Measurements from ENCODE around the gene NEK4.

Gene NEK4

DNA sequence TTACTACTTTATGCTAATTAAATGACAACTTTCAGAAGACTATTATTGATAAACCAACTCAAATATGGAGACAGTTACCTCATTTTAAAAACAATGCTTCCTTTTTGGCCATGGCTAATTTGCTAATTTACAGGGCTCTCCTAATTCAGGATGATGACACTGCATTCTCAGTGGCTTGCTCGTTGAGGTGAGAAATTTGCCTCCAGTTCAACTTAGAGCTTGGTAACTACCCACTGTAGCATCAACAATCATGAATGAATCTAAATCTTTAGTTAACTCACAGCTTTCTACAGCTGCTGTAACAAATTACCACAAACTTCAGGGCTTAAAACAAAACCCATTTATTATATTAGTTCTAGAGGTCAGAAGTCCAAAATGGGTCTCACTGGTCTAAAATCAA lies 99.1 kb downstream of the NEK4 start:
- peaks cover 8 to 26% of the 10 kb centered on the region in 2 donors for H3K36me3 ChIP-seq (ENCODE audit: control insufficient read depth in 1 of 2, insufficient read depth in 2 of 2, low read length in 2 of 2)
- no peaks in the 10 kb centered on the region for H3K27me3 ChIP-seq (ENCODE audit: low read depth, low read length)
- peaks cover 0 to 11% of the 10 kb centered on the region in 2 donors for H3K4me1 ChIP-seq (ENCODE audit: control insufficient read depth in 1 of 2, insufficient read depth in 2 of 2, low read length in 2 of 2)
- no peak overlapping the region for H3K4me3 ChIP-seq (ENCODE audit: low read depth in 1 of 2, low read length in 2 of 2)
- H3K27ac ChIP-seq (ENCODE audit: low read length) = peak overlapping the region; percentile 48
- no peaks in the 10 kb centered on the region for H3K9me3 ChIP-seq (ENCODE audit: control insufficient read depth in 1 of 2, low read length in 2 of 2)

DNA sequence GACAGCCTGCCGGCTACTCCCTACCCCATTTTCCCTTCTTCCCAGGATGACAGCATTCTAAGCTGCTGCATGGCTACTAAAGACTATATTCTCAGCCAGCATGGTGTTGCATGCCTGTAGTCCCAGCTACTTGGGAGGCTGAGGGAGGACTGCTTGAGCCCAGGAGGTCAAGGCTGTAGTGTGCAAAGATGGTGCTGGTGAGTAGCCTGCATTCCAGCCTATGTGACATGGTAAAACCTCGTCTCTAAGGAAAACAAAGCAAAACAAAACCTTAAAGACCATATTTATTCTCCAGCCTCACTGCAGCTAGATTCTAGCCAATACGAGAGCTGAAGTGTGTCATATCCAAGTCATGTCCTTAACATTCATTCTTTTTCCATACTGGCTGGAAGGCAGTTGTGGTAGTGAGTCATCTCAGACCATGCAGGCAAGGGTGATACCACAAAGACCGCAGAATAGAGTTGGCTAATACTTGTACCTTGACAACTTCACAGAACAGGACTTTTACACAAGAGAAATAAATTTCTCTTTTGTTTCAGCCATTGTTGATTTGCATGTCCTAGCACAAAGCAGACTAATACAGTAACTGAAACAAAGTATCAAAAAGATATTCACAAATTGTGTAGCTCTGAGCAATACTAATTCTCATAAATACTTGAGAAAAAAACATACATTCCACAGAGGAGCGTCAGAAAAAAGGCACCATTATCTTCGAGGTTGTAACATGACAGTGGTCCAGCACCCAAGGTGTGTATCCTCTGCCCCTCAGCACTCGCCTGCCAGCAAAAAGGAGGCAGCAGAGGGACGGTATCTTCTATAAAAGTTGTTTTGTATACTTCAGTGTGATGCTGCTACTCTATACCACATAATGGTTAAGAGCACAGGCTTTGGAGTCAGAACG lies 99.9 kb downstream of the NEK4 start:
- peaks cover 0 to 11% of the 10 kb centered on the region in 2 donors for H3K4me1 ChIP-seq (ENCODE audit: control insufficient read depth in 1 of 2, insufficient read depth in 2 of 2, low read length in 2 of 2)
- H3K36me3 ChIP-seq (ENCODE audit: control insufficient read depth in 1 of 2, insufficient read depth in 2 of 2, low read length in 2 of 2) = peaks cover 8 to 28% of the 10 kb centered on the region in 2 donors
- H3K27ac ChIP-seq (ENCODE audit: low read length) = peak overlapping the region; percentile 67
- H3K27me3 ChIP-seq (ENCODE audit: low read depth, low read length) = no peaks in the 10 kb centered on the region
- no peak overlapping the region for H3K4me3 ChIP-seq (ENCODE audit: low read depth in 1 of 2, low read length in 2 of 2)
- H3K9me3 ChIP-seq (ENCODE audit: control insufficient read depth in 1 of 2, low read length in 2 of 2) = no peaks in the 10 kb centered on the region

DNA sequence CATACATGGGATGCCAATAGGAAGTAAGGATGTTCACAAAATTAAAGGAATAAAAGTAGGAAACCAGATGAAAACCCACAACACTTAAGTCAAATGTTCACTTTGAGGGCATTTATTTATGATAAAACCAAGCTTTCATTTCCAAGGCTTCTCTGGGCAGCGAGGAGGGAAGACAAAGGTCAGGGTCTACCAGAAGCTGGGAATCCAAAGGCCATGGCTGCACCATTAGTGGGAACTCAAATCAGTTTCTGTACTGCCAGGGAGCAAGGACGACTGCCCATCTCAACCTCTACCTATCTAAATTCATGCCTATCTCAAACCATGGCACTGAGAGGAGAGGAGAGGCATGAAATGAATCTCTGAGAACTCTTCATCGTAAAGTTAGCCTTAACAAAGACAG lies 107.6 kb downstream of the NEK4 start:
- no peaks in the 10 kb centered on the region for H3K9me3 ChIP-seq (ENCODE audit: control insufficient read depth in 1 of 2, low read length in 2 of 2)
- H3K4me1 ChIP-seq (ENCODE audit: control insufficient read depth in 1 of 2, insufficient read depth in 2 of 2, low read length in 2 of 2) = no peaks in the 10 kb centered on the region
- no peak overlapping the region for H3K27ac ChIP-seq (ENCODE audit: low read length)
- no peak overlapping the region for H3K4me3 ChIP-seq (ENCODE audit: low read depth in 1 of 2, low read length in 2 of 2)
- H3K36me3 ChIP-seq (ENCODE audit: control insufficient read depth in 1 of 2, insufficient read depth in 2 of 2, low read length in 2 of 2) = peaks cover 22 to 43% of the 10 kb centered on the region in 2 donors
- H3K27me3 ChIP-seq (ENCODE audit: low read depth, low read length) = no peaks in the 10 kb centered on the region

- Histone ChIP-seq H3K27ac (ENCODE audit: low read length) (no peak overlapping the region), H3K4me3 (ENCODE audit: low read depth in 1 of 2, low read length in 2 of 2) (no peak overlapping the region), H3K36me3 (ENCODE audit: control insufficient read depth in 1 of 2, insufficient read depth in 2 of 2, low read length in 2 of 2) (peaks cover 33 to 51% of the 10 kb centered on the region in 2 donors), H3K9me3 (ENCODE audit: control insufficient read depth in 1 of 2, low read length in 2 of 2) (no peaks in the 10 kb centered on the region), H3K4me1 (ENCODE audit: control insufficient read depth in 1 of 2, insufficient read depth in 2 of 2, low read length in 2 of 2) (no peaks in the 10 kb centered on the region), H3K27me3 (ENCODE audit: low read depth, low read length) (no peaks in the 10 kb centered on the region)
Measured at GRCh38 chr3:52660046-52660445, 110.7 kb downstream of the NEK4 start.
